Skeletal muscle satellite cell (primary cell): ENCODE measurements around the gene GRAMD1A.
"Not testable (repeated sequence)": the region's sequence is repeated elsewhere in the genome, so short reads cannot be mapped to it uniquely, and the experiment has no call there.

ENCODE experiments used
- H3K27me3 ChIP-seq: 2 replicates; pipeline ENCODE4 v1.7.0; 2013; ENCODE audit warnings: low read length; ENCODE audit not compliant: control insufficient read depth, insufficient read depth
- H3K36me3 ChIP-seq: 2 replicates; pipeline ENCODE4 v1.7.0; 2013; ENCODE audit warnings: mild to moderate bottlenecking, control low read depth, low read length; ENCODE audit not compliant: insufficient read depth
- H3K4me1 ChIP-seq: 2 replicates; pipeline ENCODE4 v1.7.0; 2013; ENCODE audit warnings: low read length; ENCODE audit not compliant: control insufficient read depth, insufficient read depth
- H3K4me2 ChIP-seq: 2 replicates; pipeline ENCODE4 v1.7.0; 2013; ENCODE audit warnings: mild to moderate bottlenecking, low read length
- H3K4me3 ChIP-seq: 2 replicates; pipeline ENCODE4 v1.7.0; 2013; ENCODE audit warnings: low read length
- H3K9ac ChIP-seq: 2 replicates; pipeline ENCODE4 v1.7.0; 2013; ENCODE audit warnings: mild to moderate bottlenecking, low read depth, low read length, moderate library complexity
- H3K9me3 ChIP-seq: replicated peaks from 2 replicates; pipeline ENCODE4 v1.7.0; 2013; ENCODE audit warnings: mild to moderate bottlenecking, control low read depth, low read length

The GRAMD1A gene

GRCh38 chr19:35027851-35028599 is 27.9 kb downstream of the GRAMD1A start:
- H3K4me2 ChIP-seq: no peak overlapping the region
- H3K9me3 ChIP-seq: no peaks in the 10 kb centered on the region
- H3K4me1 ChIP-seq: peaks cover 5% of the 10 kb centered on the region
- no peaks in the 10 kb centered on the region for H3K27me3 ChIP-seq
- H3K9ac ChIP-seq: no peak overlapping the region
- no peak overlapping the region for H3K4me3 ChIP-seq
- H3K36me3 ChIP-seq: peaks cover 48% of the 10 kb centered on the region

GRCh38 chr19:35028600-35028885 is 28.4 kb downstream of the GRAMD1A start:
- H3K36me3 ChIP-seq: peaks cover 43% of the 10 kb centered on the region
- H3K9ac ChIP-seq, H3K4me2 ChIP-seq, H3K4me1 ChIP-seq, H3K4me3 ChIP-seq, H3K9me3 ChIP-seq, H3K27me3 ChIP-seq: not testable (repeated sequence)

- not testable (repeated sequence) for H3K4me1 ChIP-seq, H3K9me3 ChIP-seq, H3K9ac ChIP-seq, H3K4me3 ChIP-seq, H3K4me2 ChIP-seq, H3K27me3 ChIP-seq
- H3K36me3 ChIP-seq: peaks cover 35% of the 10 kb centered on the region
These were observed 29.2 kb downstream of the GRAMD1A start for GRCh38 chr19:35029275-35029736.

GRCh38 chr19:35029737-35030256 is 29.7 kb downstream of the GRAMD1A start:
- peak overlapping the region; percentile 79 for H3K4me2 ChIP-seq
- H3K4me1 ChIP-seq: peaks cover 5% of the 10 kb centered on the region
- no peaks in the 10 kb centered on the region for H3K27me3 ChIP-seq
- no peaks in the 10 kb centered on the region for H3K9me3 ChIP-seq
- H3K9ac ChIP-seq: peak overlapping the region; percentile 47
- H3K4me3 ChIP-seq: peak overlapping the region; percentile 65
- H3K36me3 ChIP-seq: peaks cover 32% of the 10 kb centered on the region

GRCh38 chr19:35030257-35031071 is 30.3 kb downstream of the GRAMD1A start, which contains the start of gene SCN1B:
TSS of gene SCN1B (plus strand) at chr19:35030470. CDS start at chr19:35030821, 351 bp downstream.
- H3K4me1 ChIP-seq: peaks cover 5% of the 10 kb centered on the region
- H3K9me3 ChIP-seq: no peaks in the 10 kb centered on the region
- H3K9ac ChIP-seq: peak within 1 kb of the TSS; percentile 47
- H3K4me2 ChIP-seq: peak within 1 kb of the TSS; percentile 79
- H3K27me3 ChIP-seq: no peaks in the 10 kb centered on the region
- H3K4me3 ChIP-seq: peak within 1 kb of the TSS; percentile 69
- peaks cover 25% of the 10 kb centered on the region for H3K36me3 ChIP-seq

GRCh38 chr19:35031072-35031881 is 31.2 kb downstream of the GRAMD1A start:
- Histone ChIP-seq H3K9ac (no peak overlapping the region), H3K4me1 (peaks cover 5% of the 10 kb centered on the region), H3K27me3 (no peaks in the 10 kb centered on the region), H3K4me3 (peak overlapping the region; percentile 69), H3K4me2 (peak overlapping the region; percentile 79), H3K36me3 (peaks cover 18% of the 10 kb centered on the region), H3K9me3 (no peaks in the 10 kb centered on the region)

- no peak overlapping the region for H3K4me2 ChIP-seq
- no peaks in the 10 kb centered on the region for H3K27me3 ChIP-seq
- H3K9me3 ChIP-seq: no peaks in the 10 kb centered on the region
- H3K36me3 ChIP-seq: peaks cover 7% of the 10 kb centered on the region
- H3K4me1 ChIP-seq: peaks cover 5% of the 10 kb centered on the region
- H3K4me3 ChIP-seq: no peak overlapping the region
- H3K9ac ChIP-seq: no peak overlapping the region
These were observed 32.3 kb downstream of the GRAMD1A start for GRCh38 chr19:35032356-35032865.

- peaks cover 11% of the 10 kb centered on the region for H3K4me1 ChIP-seq
- no peaks in the 10 kb centered on the region for H3K9me3 ChIP-seq
- no peaks in the 10 kb centered on the region for H3K36me3 ChIP-seq
- H3K27me3 ChIP-seq: no peaks in the 10 kb centered on the region
- H3K9ac ChIP-seq: no peak overlapping the region
- no peak overlapping the region for H3K4me2 ChIP-seq
- H3K4me3 ChIP-seq: no peak overlapping the region
These were observed 33.2 kb downstream of the GRAMD1A start for GRCh38 chr19:35033067-35034004.

GRCh38 chr19:35034005-35034502 is 33.9 kb downstream of the GRAMD1A start:
- Histone ChIP-seq H3K4me2 (no peak overlapping the region), H3K36me3 (no peaks in the 10 kb centered on the region), H3K27me3 (no peaks in the 10 kb centered on the region), H3K4me3 (no peak overlapping the region), H3K9ac (no peak overlapping the region), H3K9me3 (no peaks in the 10 kb centered on the region), H3K4me1 (peaks cover 11% of the 10 kb centered on the region)
